Measurements from ENCODE around the gene ESYT3. TPM values are rescaled to one million over a fixed set of nuclear protein-coding genes. Genes with fewer than 3 reads are reported as not detected.

ESYT3 gene
- total and polyA plus RNA-seq, 4 donors, result under 0.01 to 0.07 (median 0.05) TPM

DNA sequence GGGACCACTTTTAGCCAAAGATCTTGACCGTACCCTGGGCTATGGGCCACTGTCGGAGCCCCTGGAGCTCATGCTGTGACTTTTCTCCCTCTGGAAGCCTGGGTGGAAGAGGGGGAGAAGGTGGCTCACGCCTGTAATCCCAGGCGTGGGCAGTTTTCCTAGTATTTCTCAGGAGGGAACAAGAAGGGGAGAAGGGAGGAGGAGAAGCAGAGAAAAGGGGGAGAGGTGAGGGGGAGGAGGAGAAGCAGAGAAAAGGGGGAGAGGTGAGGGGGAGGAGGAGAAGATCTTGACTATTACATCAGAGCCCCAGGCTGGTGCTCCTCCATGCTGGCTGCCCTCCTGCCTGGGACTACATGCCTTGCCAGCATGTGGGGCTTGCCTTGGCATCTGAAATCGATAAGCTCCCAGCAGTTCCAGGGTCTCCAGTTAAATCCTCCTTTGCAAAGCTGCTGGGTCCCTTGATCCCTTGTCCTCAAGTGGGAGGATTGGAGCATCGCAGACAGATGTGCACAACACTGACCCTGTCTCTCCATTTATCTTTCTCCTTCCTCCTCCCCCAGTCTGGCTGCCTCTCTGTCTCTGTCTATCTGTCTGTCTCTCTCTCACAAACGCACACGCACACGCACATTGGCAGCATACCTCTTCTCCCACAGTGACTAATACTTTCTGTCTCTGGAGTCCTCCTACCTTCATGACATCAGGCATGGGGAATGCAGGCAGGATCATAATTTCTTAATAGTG, 44.4 kb upstream of the ESYT3 start:
- Histone ChIP-seq H3K4me1 (ENCODE audit: control insufficient read depth in 4 of 4, insufficient read depth in 4 of 4, low read length in 3 of 4) (no peaks in the 10 kb centered on the region), H3K9me3 (ENCODE audit: control insufficient read depth in 4 of 4, low read length in 3 of 4) (no peaks in the 10 kb centered on the region), H3K36me3 (ENCODE audit: control insufficient read depth in 4 of 4, insufficient read depth in 3 of 4, low read depth in 1 of 4, low read length in 3 of 4) (no peaks in the 10 kb centered on the region), H3K27me3 (ENCODE audit: control insufficient read depth in 4 of 4, insufficient read depth in 4 of 4, low read length in 3 of 4) (no peaks in the 10 kb centered on the region), H3K9ac (ENCODE audit: low read depth in 1 of 2, low read length in 2 of 2) (no peak overlapping the region), H3K4me3 (ENCODE audit: low read depth in 1 of 3, low read length in 3 of 3) (no peak overlapping the region), H3K27ac (ENCODE audit: low read depth in 1 of 2, low read length in 2 of 2) (peak overlapping the region in 1 of 2 donors; percentile 18)
- 86% methylated on average over 9 of the region's 9 CpGs for WGBS
- no peak for TF ChIP-seq RXRA (IDR thresholded peaks at IDR 0.05)
- peak in 1 of 2 donors; percentile 9 for TF ChIP-seq JUND (IDR thresholded peaks at IDR 0.05)
- no peak for DNase-seq (ENCODE audit: low spot score)

DNA sequence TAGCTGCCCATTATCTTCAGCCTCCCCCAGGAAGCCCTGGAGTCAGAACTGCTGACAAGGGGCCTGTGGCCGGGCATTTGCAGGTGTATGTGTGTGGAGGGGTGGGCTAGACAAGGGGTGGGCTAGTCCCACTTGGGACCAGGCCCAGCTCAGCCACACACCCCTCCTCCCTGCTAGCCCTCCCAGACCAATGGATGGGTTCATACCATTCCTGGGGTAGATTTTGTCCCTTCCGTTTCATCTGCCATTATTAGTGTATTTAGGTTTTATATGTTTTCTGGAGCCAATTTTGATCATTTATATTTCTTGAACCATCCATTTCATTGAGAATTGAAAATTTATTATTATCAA, 43.9 kb upstream of the ESYT3 start:
- H3K27ac ChIP-seq (ENCODE audit: low read depth in 1 of 2, low read length in 2 of 2), result no peak overlapping the region
- no peak overlapping the region for H3K4me3 ChIP-seq (ENCODE audit: low read depth in 1 of 3, low read length in 3 of 3)
- no peaks in the 10 kb centered on the region for H3K27me3 ChIP-seq (ENCODE audit: control insufficient read depth in 4 of 4, insufficient read depth in 4 of 4, low read length in 3 of 4)
- no peaks in the 10 kb centered on the region for H3K36me3 ChIP-seq (ENCODE audit: control insufficient read depth in 4 of 4, insufficient read depth in 3 of 4, low read depth in 1 of 4, low read length in 3 of 4)
- TF ChIP-seq RAD21 (IDR thresholded peaks at IDR 0.05), result no peak
- TF ChIP-seq, protein P1, sequence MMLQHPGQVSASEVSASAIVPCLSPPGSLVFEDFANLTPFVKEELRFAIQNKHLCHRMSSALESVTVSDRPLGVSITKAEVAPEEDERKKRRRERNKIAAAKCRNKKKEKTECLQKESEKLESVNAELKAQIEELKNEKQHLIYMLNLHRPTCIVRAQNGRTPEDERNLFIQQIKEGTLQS (IDR thresholded peaks at IDR 0.05), result no peak
- TF ChIP-seq, protein P2, sequence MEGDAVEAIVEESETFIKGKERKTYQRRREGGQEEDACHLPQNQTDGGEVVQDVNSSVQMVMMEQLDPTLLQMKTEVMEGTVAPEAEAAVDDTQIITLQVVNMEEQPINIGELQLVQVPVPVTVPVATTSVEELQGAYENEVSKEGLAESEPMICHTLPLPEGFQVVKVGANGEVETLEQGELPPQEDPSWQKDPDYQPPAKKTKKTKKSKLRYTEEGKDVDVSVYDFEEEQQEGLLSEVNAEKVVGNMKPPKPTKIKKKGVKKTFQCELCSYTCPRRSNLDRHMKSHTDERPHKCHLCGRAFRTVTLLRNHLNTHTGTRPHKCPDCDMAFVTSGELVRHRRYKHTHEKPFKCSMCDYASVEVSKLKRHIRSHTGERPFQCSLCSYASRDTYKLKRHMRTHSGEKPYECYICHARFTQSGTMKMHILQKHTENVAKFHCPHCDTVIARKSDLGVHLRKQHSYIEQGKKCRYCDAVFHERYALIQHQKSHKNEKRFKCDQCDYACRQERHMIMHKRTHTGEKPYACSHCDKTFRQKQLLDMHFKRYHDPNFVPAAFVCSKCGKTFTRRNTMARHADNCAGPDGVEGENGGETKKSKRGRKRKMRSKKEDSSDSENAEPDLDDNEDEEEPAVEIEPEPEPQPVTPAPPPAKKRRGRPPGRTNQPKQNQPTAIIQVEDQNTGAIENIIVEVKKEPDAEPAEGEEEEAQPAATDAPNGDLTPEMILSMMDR (IDR thresholded peaks at IDR 0.05; ENCODE audit: low read depth, low read length, missing input control), result no peak
- TF ChIP-seq, protein P3, sequence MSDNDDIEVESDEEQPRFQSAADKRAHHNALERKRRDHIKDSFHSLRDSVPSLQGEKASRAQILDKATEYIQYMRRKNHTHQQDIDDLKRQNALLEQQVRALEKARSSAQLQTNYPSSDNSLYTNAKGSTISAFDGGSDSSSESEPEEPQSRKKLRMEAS (IDR thresholded peaks at IDR 0.05), result no peak
- no peak for DNase-seq (ENCODE audit: low spot score)
- no peaks in the 10 kb centered on the region for H3K9me3 ChIP-seq (ENCODE audit: control insufficient read depth in 4 of 4, low read length in 3 of 4)
- 94% methylated on average over 2 of the region's 2 CpGs for WGBS
- no peaks in the 10 kb centered on the region for H3K4me1 ChIP-seq (ENCODE audit: control insufficient read depth in 4 of 4, insufficient read depth in 4 of 4, low read length in 3 of 4)
- H3K9ac ChIP-seq (ENCODE audit: low read depth in 1 of 2, low read length in 2 of 2), result no peak overlapping the region

DNA sequence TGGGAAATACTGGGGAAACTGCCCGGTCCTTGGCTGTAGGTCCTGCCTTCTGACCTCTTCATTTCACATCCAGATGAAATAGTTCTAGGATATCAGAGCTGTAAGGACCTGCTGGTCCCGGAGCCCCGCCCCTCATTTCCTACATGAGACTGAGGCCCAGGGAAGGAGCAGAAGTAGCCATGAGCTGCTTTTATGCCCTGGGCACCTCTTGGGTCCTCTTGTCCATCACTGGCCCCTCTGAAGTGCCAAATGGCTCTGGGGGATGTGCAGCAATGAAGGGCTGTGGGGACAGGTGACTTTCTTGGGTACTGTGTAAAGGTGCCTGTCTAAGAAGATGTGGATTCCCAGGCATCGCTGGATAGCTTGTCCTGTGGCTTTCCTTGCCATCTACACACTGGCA, 40.3 kb upstream of the ESYT3 start:
- no peak overlapping the region for H3K4me3 ChIP-seq (ENCODE audit: low read depth in 1 of 3, low read length in 3 of 3)
- H3K36me3 ChIP-seq (ENCODE audit: control insufficient read depth in 4 of 4, insufficient read depth in 3 of 4, low read depth in 1 of 4, low read length in 3 of 4), result no peaks in the 10 kb centered on the region
- H3K9ac ChIP-seq (ENCODE audit: low read depth in 1 of 2, low read length in 2 of 2), result no peak overlapping the region
- H3K27ac ChIP-seq (ENCODE audit: low read depth in 1 of 2, low read length in 2 of 2), result no peak overlapping the region
- H3K9me3 ChIP-seq (ENCODE audit: control insufficient read depth in 4 of 4, low read length in 3 of 4), result no peaks in the 10 kb centered on the region
- no peak for DNase-seq (ENCODE audit: low spot score)
- H3K4me1 ChIP-seq (ENCODE audit: control insufficient read depth in 4 of 4, insufficient read depth in 4 of 4, low read length in 3 of 4), result peaks cover 0 to 5% (median 3%) of the 10 kb centered on the region in 4 donors
- no peaks in the 10 kb centered on the region for H3K27me3 ChIP-seq (ENCODE audit: control insufficient read depth in 4 of 4, insufficient read depth in 4 of 4, low read length in 3 of 4)
- 95% methylated on average over 4 of the region's 4 CpGs for WGBS
- TF ChIP-seq, protein P2 (IDR thresholded peaks at IDR 0.05; ENCODE audit: low read depth, low read length, missing input control), result no peak
- TF ChIP-seq EGR1 (IDR thresholded peaks at IDR 0.05; ENCODE audit: low read depth in 2 of 2) (no peak), FOXA1 (IDR thresholded peaks at IDR 0.05) (no peak), RAD21 (IDR thresholded peaks at IDR 0.05) (no peak), GABPA (IDR thresholded peaks at IDR 0.05 in 1 of 2, conservative IDR thresholded peaks at IDR 0.05 in 1 of 2) (no peak), HNF4G (IDR thresholded peaks at IDR 0.05) (no peak), FOXA2 (IDR thresholded peaks at IDR 0.05) (no peak), TAF1 (conservative IDR thresholded peaks at IDR 0.05) (no peak), SP1 (IDR thresholded peaks at IDR 0.05) (no peak), RXRA (IDR thresholded peaks at IDR 0.05) (no peak), NR2F2 (IDR thresholded peaks at IDR 0.05) (no peak)
- TF ChIP-seq, protein P3 (IDR thresholded peaks at IDR 0.05), result no peak
- TF ChIP-seq, protein P1 (IDR thresholded peaks at IDR 0.05), result no peak
- TF ChIP-seq, protein P4, sequence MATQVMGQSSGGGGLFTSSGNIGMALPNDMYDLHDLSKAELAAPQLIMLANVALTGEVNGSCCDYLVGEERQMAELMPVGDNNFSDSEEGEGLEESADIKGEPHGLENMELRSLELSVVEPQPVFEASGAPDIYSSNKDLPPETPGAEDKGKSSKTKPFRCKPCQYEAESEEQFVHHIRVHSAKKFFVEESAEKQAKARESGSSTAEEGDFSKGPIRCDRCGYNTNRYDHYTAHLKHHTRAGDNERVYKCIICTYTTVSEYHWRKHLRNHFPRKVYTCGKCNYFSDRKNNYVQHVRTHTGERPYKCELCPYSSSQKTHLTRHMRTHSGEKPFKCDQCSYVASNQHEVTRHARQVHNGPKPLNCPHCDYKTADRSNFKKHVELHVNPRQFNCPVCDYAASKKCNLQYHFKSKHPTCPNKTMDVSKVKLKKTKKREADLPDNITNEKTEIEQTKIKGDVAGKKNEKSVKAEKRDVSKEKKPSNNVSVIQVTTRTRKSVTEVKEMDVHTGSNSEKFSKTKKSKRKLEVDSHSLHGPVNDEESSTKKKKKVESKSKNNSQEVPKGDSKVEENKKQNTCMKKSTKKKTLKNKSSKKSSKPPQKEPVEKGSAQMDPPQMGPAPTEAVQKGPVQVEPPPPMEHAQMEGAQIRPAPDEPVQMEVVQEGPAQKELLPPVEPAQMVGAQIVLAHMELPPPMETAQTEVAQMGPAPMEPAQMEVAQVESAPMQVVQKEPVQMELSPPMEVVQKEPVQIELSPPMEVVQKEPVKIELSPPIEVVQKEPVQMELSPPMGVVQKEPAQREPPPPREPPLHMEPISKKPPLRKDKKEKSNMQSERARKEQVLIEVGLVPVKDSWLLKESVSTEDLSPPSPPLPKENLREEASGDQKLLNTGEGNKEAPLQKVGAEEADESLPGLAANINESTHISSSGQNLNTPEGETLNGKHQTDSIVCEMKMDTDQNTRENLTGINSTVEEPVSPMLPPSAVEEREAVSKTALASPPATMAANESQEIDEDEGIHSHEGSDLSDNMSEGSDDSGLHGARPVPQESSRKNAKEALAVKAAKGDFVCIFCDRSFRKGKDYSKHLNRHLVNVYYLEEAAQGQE (IDR thresholded peaks at IDR 0.05), result no peak
- TF ChIP-seq, protein P5, sequence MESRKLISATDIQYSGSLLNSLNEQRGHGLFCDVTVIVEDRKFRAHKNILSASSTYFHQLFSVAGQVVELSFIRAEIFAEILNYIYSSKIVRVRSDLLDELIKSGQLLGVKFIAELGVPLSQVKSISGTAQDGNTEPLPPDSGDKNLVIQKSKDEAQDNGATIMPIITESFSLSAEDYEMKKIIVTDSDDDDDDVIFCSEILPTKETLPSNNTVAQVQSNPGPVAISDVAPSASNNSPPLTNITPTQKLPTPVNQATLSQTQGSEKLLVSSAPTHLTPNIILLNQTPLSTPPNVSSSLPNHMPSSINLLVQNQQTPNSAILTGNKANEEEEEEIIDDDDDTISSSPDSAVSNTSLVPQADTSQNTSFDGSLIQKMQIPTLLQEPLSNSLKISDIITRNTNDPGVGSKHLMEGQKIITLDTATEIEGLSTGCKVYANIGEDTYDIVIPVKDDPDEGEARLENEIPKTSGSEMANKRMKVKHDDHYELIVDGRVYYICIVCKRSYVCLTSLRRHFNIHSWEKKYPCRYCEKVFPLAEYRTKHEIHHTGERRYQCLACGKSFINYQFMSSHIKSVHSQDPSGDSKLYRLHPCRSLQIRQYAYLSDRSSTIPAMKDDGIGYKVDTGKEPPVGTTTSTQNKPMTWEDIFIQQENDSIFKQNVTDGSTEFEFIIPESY (IDR thresholded peaks at IDR 0.05), result no peak

Data from liver (tissue), 9 donors.